PC-9 (cell line): ENCODE data around the gene MBOAT7. TPM values are rescaled to one million over a fixed set of nuclear protein-coding genes. Genes with fewer than 3 reads are reported as not detected.

Experiments
- BruUV-seq: library from RNA; stranded (reverse); fragments of 400-500 nt; replicated peaks from 2 replicates; lab custom pipeline; 2021; lab: Mats Ljungman, UMichigan
- CTCF ChIA-PET: fragments of 300-600 bp; sonication (Branson Sonifier 250); formaldehyde crosslinking; loops from one replicate; lab custom pipeline; 2022; ENCODE audit warnings: antibody characterized with exemption; lab: Charles Lee
- POLR2A ChIA-PET: fragments of 300-600 bp; sonication (Branson Sonifier 250); formaldehyde crosslinking; loops from one replicate; lab custom pipeline; 2022; ENCODE audit warnings: antibody characterized with exemption; ENCODE audit not compliant: unreplicated experiment; lab: Charles Lee
- DNase-seq, 2 experiments: peaks; one replicate each; pipeline versions ENCODE4 v3.0.0 to v3.0.0-alpha.2; 2015 to 2022; ENCODE audit warnings: mixed read lengths in 1 of 2
- H2AFZ ChIP-seq: fragments of 200-600 bp; sonication (generic); 2 replicates; pipeline ENCODE4 v1.8.1; 2017; ENCODE audit warnings: antibody characterized with exemption
- H3F3A ChIP-seq: fragments of 200-600 bp; sonication (generic); 2 replicates; pipeline ENCODE4 v1.8.1; 2017; ENCODE audit warnings: antibody characterized with exemption, mild to moderate bottlenecking, low read depth; ENCODE audit not compliant: insufficient read depth
- H3K27ac ChIP-seq: fragments of 200-600 bp; sonication (generic); 2 replicates; pipeline ENCODE4 v1.6.1; 2016; ENCODE audit warnings: mixed run types
- H3K27me3 ChIP-seq: fragments of 200-600 bp; sonication (generic); 2 replicates; pipeline ENCODE4 v1.6.1; 2016; ENCODE audit warnings: low read depth, mixed run types; ENCODE audit not compliant: insufficient read depth
- H3K36me3 ChIP-seq: fragments of 200-600 bp; sonication (generic); 2 replicates; pipeline ENCODE4 v1.6.1; 2016; ENCODE audit warnings: low read depth, mixed run types
- H3K4me1 ChIP-seq: fragments of 200-600 bp; sonication (generic); replicated peaks from 2 replicates; pipeline ENCODE4 v1.6.1; 2016; ENCODE audit warnings: mixed run types; ENCODE audit not compliant: insufficient read depth
- H3K4me2 ChIP-seq: fragments of 200-600 bp; sonication (generic); 2 replicates; pipeline ENCODE4 v1.6.1; 2017; ENCODE audit warnings: mixed run types
- H3K4me3 ChIP-seq: fragments of 200-600 bp; sonication (generic); 2 replicates; pipeline ENCODE4 v1.6.1; 2016; ENCODE audit warnings: mixed run types
- H3K79me2 ChIP-seq: fragments of 200-600 bp; sonication (generic); 2 replicates; pipeline ENCODE4 v1.6.1; 2017; ENCODE audit warnings: low read depth, mixed run types
- H3K9me2 ChIP-seq: fragments of 200-600 bp; sonication (generic); 2 replicates; pipeline ENCODE4 v1.8.1; 2017; ENCODE audit warnings: mild to moderate bottlenecking; ENCODE audit not compliant: insufficient read depth
- H3K9me3 ChIP-seq: fragments of 200-600 bp; sonication (generic); 2 replicates; pipeline ENCODE4 v1.8.1; 2016; ENCODE audit warnings: low read depth; ENCODE audit not compliant: insufficient read depth
- H4K20me1 ChIP-seq: fragments of 200-600 bp; sonication (generic); 2 replicates; pipeline ENCODE4 v1.8.1; 2017; ENCODE audit not compliant: insufficient read depth
- CTCF ChIP-seq: fragments of 200-600 bp; sonication (generic); conservative IDR thresholded peaks from 2 replicates; pipeline ENCODE4 v1.6.1; 2017; ENCODE audit warnings: mixed run types, antibody characterized with exemption, mild to moderate bottlenecking, moderate library complexity
- EZH2 ChIP-seq: fragments of 200-600 bp; sonication (generic); IDR thresholded peaks from 2 replicates; pipeline ENCODE4 v1.8.0; 2017; ENCODE audit warnings: antibody characterized with exemption, low read depth
- intact Hi-C: fragments of 100-400 bp; cut with micrococcal nuclease; formaldehyde crosslinking; loops from one replicate; pipeline ENCODE4 v1.10.0; 2022; ENCODE audit not compliant: unreplicated experiment
- total RNA-seq: library from RNA; stranded (reverse); gene quantifications from 2 replicates; pipeline ENCODE4 v1.2.3, GENCODE V29; 2021

MBOAT7 gene
- total RNA-seq, 1 experiment from 2014 or later: 494 TPM

- no TSS peak for BruUV-seq
- Histone ChIP-seq H3K4me3 (no peak overlapping the region), H3K36me3 (peaks cover 53% of the 10 kb centered on the region), H3F3A (peaks cover 88% of the 10 kb centered on the region), H3K27ac (no peak overlapping the region), H4K20me1 (peaks cover 80% of the 10 kb centered on the region), H3K4me1 (peaks cover 65% of the 10 kb centered on the region), H3K9me3 (no peaks in the 10 kb centered on the region), H3K27me3 (no peaks in the 10 kb centered on the region), H2AFZ (no peak overlapping the region), H3K79me2 (peaks cover 51% of the 10 kb centered on the region), H3K9me2 (no peaks in the 10 kb centered on the region), H3K4me2 (no peak overlapping the region)
- POLR2A ChIA-PET: interaction anchor here (0.6 kb wide), 2 partner anchors 36 to 51 kb away, joined by 5 to 7 read pairs; no protein-coding TSS in a partner anchor
- intact Hi-C loops: no loop called here
- no peak for DNase-seq
- TF ChIP-seq CTCF: no peak
- no peak for TF ChIP-seq EZH2
- CTCF ChIA-PET: no interaction called here
Measured at GRCh38 chr19:54206831-54207177, 17.4 kb upstream of the MBOAT7 start.

GRCh38 chr19:54206030-54206830 lies 16.9 kb upstream of the MBOAT7 start:
- Histone ChIP-seq H3K9me3 (no peaks in the 10 kb centered on the region), H3K4me1 (peaks cover 68% of the 10 kb centered on the region), H4K20me1 (peaks cover 86% of the 10 kb centered on the region), H2AFZ (no peak overlapping the region), H3K9me2 (no peaks in the 10 kb centered on the region), H3F3A (peaks cover 94% of the 10 kb centered on the region), H3K36me3 (peaks cover 59% of the 10 kb centered on the region), H3K27ac (no peak overlapping the region), H3K4me2 (no peak overlapping the region), H3K79me2 (peaks cover 57% of the 10 kb centered on the region), H3K27me3 (no peaks in the 10 kb centered on the region), H3K4me3 (no peak overlapping the region)
- TF ChIP-seq CTCF: no peak
- no peak for TF ChIP-seq EZH2
- POLR2A ChIA-PET: interaction anchor here (0.6 to 0.9 kb wide), 2 partner anchors 17 to 51 kb away, joined by 5 to 6 read pairs; partner anchors contain the start of gene MBOAT7
- CTCF ChIA-PET: no interaction called here
- intact Hi-C loops: no loop called here
- DNase-seq: no peak
- BruUV-seq: no TSS peak

- Histone ChIP-seq H3K27ac (0 out of 2 replicates have a peak overlapping the region, but pooled peaks have one; percentile 0), H4K20me1 (peaks cover 88% of the 10 kb centered on the region), H3K9me2 (no peaks in the 10 kb centered on the region), H3K27me3 (no peaks in the 10 kb centered on the region), H3F3A (peaks cover 90% of the 10 kb centered on the region), H3K4me2 (peak overlapping the region; percentile 94), H3K36me3 (peaks cover 61% of the 10 kb centered on the region), H2AFZ (no peak overlapping the region), H3K79me2 (peaks cover 62% of the 10 kb centered on the region), H3K4me1 (peaks cover 62% of the 10 kb centered on the region), H3K9me3 (no peaks in the 10 kb centered on the region), H3K4me3 (no peak overlapping the region)
- TF ChIP-seq CTCF (no peak), EZH2 (no peak)
- DNase-seq: no peak
- intact Hi-C loops: no loop called here
- POLR2A ChIA-PET: interaction anchor here (0.6 kb wide), 1 partner anchor 14 kb away, joined by 4 read pairs; no protein-coding TSS in a partner anchor
- CTCF ChIA-PET: no interaction called here
- no TSS peak for BruUV-seq
Measured at GRCh38 chr19:54204767-54205468, 15.5 kb upstream of the MBOAT7 start.
